ENCODE measurements around the gene MGMT.

The MGMT gene

GRCh38 chr10:129768437-129769355, 301.7 kb downstream of the MGMT start:
- no peak for DNase-seq

GRCh38 chr10:129769381-129770116, 302.5 kb downstream of the MGMT start:
- DNase-seq = no peak

- DNase-seq = no peak
Observed at GRCh38 chr10:129770286-129770685, 303.2 kb downstream of the MGMT start.

- DNase-seq = no peak
Observed at GRCh38 chr10:129771024-129771423, 304.0 kb downstream of the MGMT start.

- DNase-seq = no peak
Observed at GRCh38 chr10:129771576-129771975, 304.5 kb downstream of the MGMT start.

GRCh38 chr10:129771991-129772431, 305.0 kb downstream of the MGMT start:
- DNase-seq = no peak

- DNase-seq = no peak
Observed at GRCh38 chr10:129772468-129773358, 305.7 kb downstream of the MGMT start.

- DNase-seq = no peak
Observed at GRCh38 chr10:129773359-129773990, 306.4 kb downstream of the MGMT start.

GRCh38 chr10:129774082-129774735, 307.2 kb downstream of the MGMT start:
- no peak for DNase-seq

GRCh38 chr10:129774736-129775401, 307.8 kb downstream of the MGMT start:
- DNase-seq = no peak

- no peak for DNase-seq
Observed at GRCh38 chr10:129775681-129776080, 308.6 kb downstream of the MGMT start.

- no peak for DNase-seq
Observed at GRCh38 chr10:129777687-129778086, 310.6 kb downstream of the MGMT start.

- DNase-seq = no peak
Observed at GRCh38 chr10:129778571-129778970, 311.5 kb downstream of the MGMT start.

GRCh38 chr10:129779126-129780111, 312.4 kb downstream of the MGMT start:
- DNase-seq = no peak

- DNase-seq = no peak
Observed at GRCh38 chr10:129780198-129780597, 313.2 kb downstream of the MGMT start.

GRCh38 chr10:129780901-129781795, 314.1 kb downstream of the MGMT start:
- DNase-seq = no peak

GRCh38 chr10:129784291-129784690, 317.2 kb downstream of the MGMT start:
- no peak for DNase-seq

GRCh38 chr10:129784891-129785290, 317.9 kb downstream of the MGMT start:
- DNase-seq = no peak

GRCh38 chr10:129785536-129785981, 318.5 kb downstream of the MGMT start:
- no peak for DNase-seq

Measured in stimulated activated CD4-positive, alpha-beta T cell treated with anti-CD3 and anti-CD28 coated beads, Interleukin-4, amount 100 ng/mL, for 24 hours (primary cell).